ENCODE data around the gene UMOD.

The UMOD gene

DNA sequence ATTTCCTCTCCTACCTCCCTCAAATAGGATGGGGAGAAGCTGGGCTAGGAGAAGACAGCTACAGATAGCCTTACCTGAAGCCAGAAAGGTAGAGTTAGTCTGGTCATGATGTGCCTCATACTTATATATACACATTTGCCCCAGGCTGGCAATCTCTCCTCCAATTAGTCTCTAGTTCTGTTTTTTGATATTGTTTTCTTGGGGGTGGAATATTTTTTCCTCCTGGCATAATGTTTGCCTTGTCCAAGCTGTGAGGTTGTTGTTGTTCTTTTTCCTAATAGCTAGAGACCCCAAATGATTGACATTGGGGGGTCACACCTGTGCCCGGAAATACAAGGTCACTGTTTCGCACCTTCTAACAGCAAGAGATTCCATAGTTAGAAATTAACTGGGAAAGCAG lies at the start of gene UMOD:
TSS of gene UMOD (minus strand) at position 101 of the 400 bp plus-strand sequence. CDS start 1,978 bp downstream, outside the sequence.
- DNase-seq = no peak

DNA sequence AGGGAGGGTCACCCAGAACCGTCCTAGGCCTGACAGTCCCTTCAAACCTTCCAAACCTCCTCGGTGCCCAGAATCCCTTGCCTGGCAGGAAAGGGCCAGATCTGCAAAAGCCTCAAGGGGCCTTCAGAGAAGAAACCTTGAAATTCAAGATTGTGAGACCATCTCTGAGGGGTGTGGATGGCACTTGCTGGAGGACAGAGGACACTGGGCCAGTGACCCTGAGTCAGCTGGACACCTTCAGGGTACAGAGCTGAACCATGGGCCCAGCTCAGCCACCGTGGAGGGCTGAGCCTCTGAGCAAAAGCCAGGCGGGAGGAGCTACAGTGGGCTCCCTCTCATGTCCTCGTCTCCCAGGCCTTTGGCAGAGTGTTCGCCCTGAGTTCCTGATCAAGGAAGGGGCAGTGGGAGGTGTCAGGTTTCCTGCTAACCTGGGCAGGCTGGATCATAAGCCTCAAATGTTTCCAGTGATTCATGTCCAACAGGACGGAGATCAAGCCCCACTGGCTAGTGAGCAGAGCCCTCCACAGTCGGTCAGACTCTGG lies 49.0 kb upstream of the UMOD start:
- DNase-seq = no peak

DNA sequence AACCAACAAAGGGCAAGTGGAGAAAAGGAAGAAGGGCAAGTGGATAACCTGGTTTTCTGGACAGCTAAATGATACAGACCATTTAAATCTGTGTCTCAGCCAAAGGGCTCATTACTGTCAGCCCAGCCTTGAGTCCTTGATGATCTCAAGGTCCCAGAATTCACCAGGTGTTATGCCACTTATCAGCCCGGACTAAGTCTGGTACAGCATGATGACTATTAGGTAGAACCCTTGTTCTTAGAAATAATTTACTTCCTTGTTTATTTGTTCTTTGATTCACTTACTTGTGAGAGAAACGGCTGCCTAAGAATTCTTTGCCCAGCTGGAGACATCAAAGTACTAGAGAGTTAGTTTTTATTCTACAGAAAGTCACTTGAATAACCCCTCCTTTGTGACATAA lies 48.6 kb upstream of the UMOD start:
- no peak for DNase-seq

GRCh38 chr16:20399185-20399584 lies 46.7 kb upstream of the UMOD start:
- no peak for DNase-seq

- no peak for DNase-seq
Measured at GRCh38 chr16:20398603-20399002, 46.1 kb upstream of the UMOD start.

DNA sequence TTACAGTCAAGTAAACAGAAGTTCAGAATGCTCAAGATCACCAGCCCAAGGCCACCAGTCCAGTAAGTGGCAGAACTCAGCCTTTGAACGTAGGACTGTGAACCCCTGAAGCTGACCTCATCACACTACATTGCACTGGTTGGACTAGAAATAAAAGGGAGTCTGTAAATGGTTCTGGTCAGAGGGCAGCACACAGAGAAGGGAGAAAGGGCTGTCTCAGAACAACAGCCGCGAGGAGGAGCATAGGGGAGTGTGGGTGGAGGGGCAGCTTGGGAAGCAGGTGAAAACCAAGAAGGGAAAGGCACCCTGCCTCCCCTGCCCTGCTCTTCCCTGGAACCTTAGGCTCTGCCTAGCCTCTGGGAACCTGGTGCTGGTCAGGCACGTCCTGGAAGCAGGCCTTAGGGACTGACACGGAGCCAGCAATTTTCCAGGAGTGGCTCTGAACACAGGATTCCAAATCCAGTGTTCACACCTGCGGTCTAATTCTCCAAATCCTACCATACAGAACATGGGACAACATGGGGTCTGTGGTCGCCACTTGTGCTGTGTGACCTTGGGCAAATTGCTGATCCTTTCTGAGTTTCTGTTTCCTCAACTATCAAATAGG lies 45.1 kb upstream of the UMOD start:
- DNase-seq = no peak

- no peak for DNase-seq
Measured at GRCh38 chr16:20396846-20397467, 44.4 kb upstream of the UMOD start.

DNA sequence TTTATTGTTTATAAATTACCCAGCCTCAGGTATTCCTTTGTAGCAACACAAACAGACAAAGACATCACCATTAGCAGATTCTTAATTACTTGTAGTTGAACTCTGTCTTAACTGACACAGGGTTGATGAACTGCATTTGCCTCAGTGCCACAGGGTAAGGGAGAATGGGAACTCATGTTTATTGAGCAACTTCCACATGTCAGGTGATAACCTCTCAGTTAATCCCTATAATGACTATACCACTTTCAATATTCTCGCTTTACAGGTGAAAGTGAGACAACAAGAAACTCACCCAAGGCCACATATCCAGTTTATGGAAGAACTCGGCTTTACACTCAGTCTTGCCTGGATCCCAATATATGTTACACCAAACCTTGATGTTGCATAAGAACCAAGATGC lies 43.4 kb upstream of the UMOD start:
- DNase-seq = no peak

- no peak for DNase-seq
Measured at GRCh38 chr16:20393801-20394577, 41.5 kb upstream of the UMOD start.

DNA sequence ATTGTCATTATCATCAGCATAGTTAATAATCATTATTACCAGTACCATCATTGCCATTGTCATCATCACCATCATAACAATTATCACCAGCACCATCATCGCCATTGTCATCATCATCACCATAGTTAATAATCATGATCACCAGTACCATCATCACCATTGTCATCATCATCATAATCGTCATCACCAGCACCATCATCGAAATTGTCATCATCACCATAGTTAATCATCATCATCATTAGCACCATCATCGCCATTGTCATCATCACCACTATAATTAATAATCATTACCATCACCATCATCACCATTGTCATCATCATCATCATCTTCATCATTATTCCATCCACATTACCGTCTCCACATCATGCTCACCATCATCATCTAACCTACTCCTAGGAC lies 38.5 kb upstream of the UMOD start:
- no peak for DNase-seq

DNA sequence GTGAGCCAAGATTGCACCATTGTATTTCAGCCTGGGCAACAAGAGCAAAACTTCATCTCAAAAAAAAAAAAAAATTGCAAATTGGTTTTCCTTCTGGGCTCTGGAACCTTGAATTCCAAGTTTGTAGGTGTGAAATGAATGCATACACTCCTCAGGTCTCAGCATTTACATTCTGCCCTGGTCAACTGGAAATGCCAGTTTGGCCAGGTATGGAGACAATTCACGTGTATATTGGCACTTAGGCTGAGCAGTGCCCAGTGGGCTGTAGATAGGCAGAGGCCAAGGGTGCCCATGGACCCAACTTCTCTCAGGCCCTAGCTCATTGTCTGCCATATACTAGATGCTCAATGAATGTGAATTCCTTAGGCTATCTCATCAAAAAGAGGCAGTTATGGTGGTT lies 36.3 kb upstream of the UMOD start:
- no peak for DNase-seq

DNA sequence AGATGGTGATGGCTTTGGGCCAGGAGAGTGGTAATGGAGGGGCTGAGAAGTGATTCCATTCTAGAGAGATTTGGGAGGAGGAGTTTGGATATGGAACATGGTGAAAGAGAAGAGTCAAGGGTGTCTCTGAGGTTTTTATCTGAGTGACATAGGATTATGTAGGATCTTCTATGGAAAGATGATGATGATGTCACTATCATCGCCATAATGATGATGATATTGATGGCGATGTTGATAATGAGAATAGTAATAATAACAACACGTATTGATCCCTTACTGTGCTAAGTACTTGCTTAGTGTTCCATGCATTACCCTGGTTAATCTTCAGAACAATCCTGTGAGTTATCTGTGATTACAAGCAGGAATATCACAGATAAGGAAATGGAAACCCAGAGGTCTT lies 35.5 kb upstream of the UMOD start:
- DNase-seq = no peak

DNA sequence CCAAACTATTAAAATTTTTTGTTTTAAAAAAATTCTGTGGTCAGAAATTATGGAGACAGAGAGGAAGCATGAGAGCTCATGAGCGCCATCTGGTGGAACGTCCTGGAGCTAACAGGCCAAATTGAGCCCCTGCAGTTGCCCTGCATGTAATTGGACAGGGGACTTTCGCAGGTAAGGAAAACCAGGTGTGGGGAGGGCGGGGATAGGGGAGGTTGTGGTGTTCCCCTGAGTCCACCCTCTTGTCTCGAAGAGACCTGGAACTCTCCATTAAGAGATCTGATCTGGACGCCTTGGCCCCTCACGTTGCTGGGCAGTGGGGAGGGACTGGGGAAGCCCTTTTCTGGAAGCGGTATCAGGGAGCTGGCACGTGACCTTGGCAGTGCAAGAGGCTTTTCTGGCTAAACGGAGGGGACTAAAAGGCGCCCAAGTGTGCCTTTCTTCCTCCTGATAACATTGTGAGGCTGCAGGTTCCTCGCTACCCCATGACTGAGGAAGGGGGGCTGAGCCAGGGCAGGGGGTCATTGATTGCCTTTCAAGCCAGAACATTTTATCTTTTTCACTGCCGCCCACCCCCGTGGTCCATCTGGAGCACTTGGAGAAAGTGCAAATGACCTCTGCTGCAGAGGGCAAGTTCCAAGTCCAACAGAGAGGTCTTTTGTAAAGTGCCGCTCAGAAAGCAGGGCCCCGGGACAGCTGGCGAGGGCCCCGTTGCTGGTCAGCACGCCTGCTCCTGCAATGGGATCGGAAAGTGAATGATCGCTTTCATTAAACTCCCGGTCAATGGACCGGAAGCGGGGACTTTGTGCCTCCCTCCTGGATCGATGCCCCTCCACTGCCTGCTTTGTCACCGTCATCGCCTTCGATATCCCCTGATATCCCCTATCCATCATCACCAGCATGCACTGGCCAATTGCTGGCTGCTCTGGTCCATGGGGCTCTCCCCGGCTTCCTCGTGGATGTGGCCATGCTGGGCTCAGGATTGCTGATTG lies 33.6 kb upstream of the UMOD start:
- DNase-seq = peak; percentile 12

- no peak for DNase-seq
Measured at GRCh38 chr16:20383106-20384029, 30.9 kb upstream of the UMOD start.

DNA sequence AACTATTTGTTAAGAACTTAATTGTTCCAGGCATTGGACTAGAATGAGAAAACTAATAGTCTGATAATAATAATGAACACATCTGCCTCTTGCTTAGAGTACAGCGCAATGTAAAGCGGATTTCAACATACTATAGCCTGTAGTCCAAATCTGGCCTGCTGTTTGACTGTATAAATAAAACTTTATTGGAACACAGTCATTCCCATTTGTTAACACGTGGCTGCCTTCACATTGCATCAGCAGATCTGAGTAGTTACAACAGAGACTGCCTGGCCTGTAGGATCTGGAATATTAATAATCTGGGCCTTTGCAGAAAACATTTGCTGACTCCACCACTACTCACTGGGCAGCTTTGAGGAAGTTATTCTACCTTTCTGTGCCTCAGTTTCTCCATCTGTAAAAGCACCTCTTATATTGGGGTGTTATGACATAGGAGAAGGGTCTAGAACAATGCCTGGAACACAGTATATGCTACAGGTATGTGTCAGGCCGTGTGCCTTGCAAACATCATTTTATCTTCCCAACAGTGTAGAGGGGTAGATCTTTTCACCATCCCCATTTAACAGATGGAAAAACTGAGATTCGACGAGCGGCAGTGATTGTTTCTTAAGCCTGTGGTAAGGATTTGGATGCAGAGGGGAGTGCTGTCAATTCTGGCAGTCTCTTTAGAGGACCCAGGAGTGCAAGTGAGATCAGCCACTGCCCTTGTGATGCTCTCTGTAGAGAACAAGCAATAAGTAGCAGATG lies 29.9 kb upstream of the UMOD start:
- no peak for DNase-seq

- no peak for DNase-seq
Measured at GRCh38 chr16:20380782-20381181, 28.3 kb upstream of the UMOD start.

- DNase-seq = no peak
Measured at GRCh38 chr16:20377181-20377580, 24.7 kb upstream of the UMOD start.

DNA sequence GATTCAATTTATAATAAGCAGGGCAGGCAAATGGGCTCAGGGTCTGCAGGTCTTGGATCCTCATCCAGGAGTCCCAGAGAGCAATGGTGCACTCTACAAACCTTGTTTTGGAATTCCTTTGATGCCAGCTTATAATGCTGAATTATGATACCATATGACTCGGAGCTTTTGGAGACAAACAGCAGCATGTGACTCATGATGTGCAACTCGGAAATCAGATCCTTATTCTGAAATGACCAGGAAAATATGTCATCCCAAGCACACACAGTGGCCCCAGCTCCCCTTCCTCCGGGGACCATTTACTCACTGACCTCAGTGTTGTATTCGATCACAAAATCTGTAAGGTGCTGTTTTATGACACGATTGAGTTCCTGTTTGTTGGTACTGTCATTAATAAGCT lies 20.2 kb upstream of the UMOD start:
- no peak for DNase-seq

- DNase-seq = no peak
Measured at GRCh38 chr16:20369452-20370054, 17.0 kb upstream of the UMOD start.

- DNase-seq = no peak
Measured at GRCh38 chr16:20364051-20364450, 11.5 kb upstream of the UMOD start.
